Naive B cell (primary cell): Measurements from ENCODE around the gene SLC47A1. TPM values are rescaled to one million over a fixed set of nuclear protein-coding genes. Genes with fewer than 3 reads are reported as not detected.
"Not testable (repeated sequence)": the region's sequence is repeated elsewhere in the genome, so short reads cannot be mapped to it uniquely, and the experiment has no call there.

ENCODE experiments used
- ATAC-seq, 2 donors: fragments of 150-1000 bp; cut with Tn5 transposase; 2 replicates each; pipeline ENCODE4 v1.10.0; 2021; ENCODE audit warnings: low read depth in 2 of 2, mild to moderate bottlenecking in 2 of 2, moderate library complexity in 2 of 2
- DNase-seq: peaks from one replicate; pipeline ENCODE4 v3.0.0; 2022
- H3K27ac Mint-ChIP-seq, 6 donors: one replicate each; pipeline ENCODE4 v1.8.0; 2020 to 2022; ENCODE audit warnings: mild to moderate bottlenecking in 6 of 6, mixed read lengths in 6 of 6, moderate library complexity in 5 of 6, inconsistent platforms in 2 of 6
- H3K27me3 Mint-ChIP-seq, 3 donors: one replicate each; pipeline ENCODE4 v1.8.0; 2021 to 2022; ENCODE audit warnings: mixed read lengths in 3 of 3, mild to moderate bottlenecking in 1 of 3
- H3K36me3 Mint-ChIP-seq, 2 donors: one replicate each; pipeline ENCODE4 v1.8.0; 2020 to 2022; ENCODE audit warnings: mixed read lengths in 2 of 2, inconsistent platforms in 1 of 2, mild to moderate bottlenecking in 1 of 2
- H3K4me1 Mint-ChIP-seq, 3 donors: one replicate each; pipeline ENCODE4 v1.8.0; 2020 to 2022; ENCODE audit warnings: mixed read lengths in 3 of 3, inconsistent platforms in 1 of 3, mild to moderate bottlenecking in 1 of 3, moderate library complexity in 1 of 3
- H3K4me3 Mint-ChIP-seq, 8 donors: one replicate each; pipeline ENCODE4 v1.8.0; 2020 to 2022; ENCODE audit warnings: mild to moderate bottlenecking in 8 of 8, mixed read lengths in 8 of 8, moderate library complexity in 8 of 8, inconsistent platforms in 2 of 8
- H3K9me3 Mint-ChIP-seq, 7 donors: one replicate each; pipeline ENCODE4 v1.8.0; 2020 to 2022; ENCODE audit warnings: mixed read lengths in 7 of 7, mild to moderate bottlenecking in 5 of 7, inconsistent platforms in 2 of 7, moderate library complexity in 1 of 7
- polyA plus RNA-seq, 6 donors: library from polyadenylated mRNA; unstranded; fragments of 300-500 nt; fragmentation: Illumina TruSeq; gene quantifications; one replicate each; pipeline ENCODE4 v1.2.3, GENCODE V29; 2021; ENCODE audit warnings: low read depth in 6 of 6

SLC47A1 gene
- polyA plus RNA-seq, 6 donors from 2014 or later, result not detected

GRCh38 chr17:19507775-19508576 lies 25.7 kb upstream of the SLC47A1 start:
- peak overlapping the region; percentile 91 to 100 (median 99) for H3K27ac Mint-ChIP-seq
- DNase-seq (peak; percentile 82), ATAC-seq (peak; percentile 69 to 71)
- peaks cover 12 to 14% (median 12%) of the 10 kb centered on the region in 3 donors for H3K4me1 Mint-ChIP-seq
- H3K36me3 Mint-ChIP-seq, result peaks cover 0 to 8% of the 10 kb centered on the region in 2 donors
- H3K9me3 Mint-ChIP-seq, result peaks cover 0 to 4% (median 0%) of the 10 kb centered on the region in 7 donors
- H3K4me3 Mint-ChIP-seq, result peak overlapping the region; percentile 82 to 98 (median 94)
- peaks cover 0 to 11% (median 4%) of the 10 kb centered on the region in 3 donors for H3K27me3 Mint-ChIP-seq

GRCh38 chr17:19508577-19508867 lies 25.1 kb upstream of the SLC47A1 start:
- DNase-seq, result no peak
- peak overlapping the region; percentile 90 to 100 (median 97) for H3K27ac Mint-ChIP-seq
- H3K9me3 Mint-ChIP-seq, result peaks cover 0 to 4% (median 0%) of the 10 kb centered on the region in 7 donors
- H3K36me3 Mint-ChIP-seq, result peaks cover 0 to 8% of the 10 kb centered on the region in 2 donors
- peak overlapping the region; percentile 82 to 98 (median 94) for H3K4me3 Mint-ChIP-seq
- peak in 1 of 2 donors; percentile 23 for ATAC-seq
- H3K4me1 Mint-ChIP-seq, result peaks cover 12 to 14% (median 13%) of the 10 kb centered on the region in 3 donors
- H3K27me3 Mint-ChIP-seq, result peaks cover 0 to 11% (median 4%) of the 10 kb centered on the region in 3 donors

- peak overlapping the region in 3 of 6 donors; percentile 38 to 100 (median 44) for H3K27ac Mint-ChIP-seq
- H3K9me3 Mint-ChIP-seq, ATAC-seq, DNase-seq, H3K36me3 Mint-ChIP-seq: not testable (repeated sequence)
- H3K4me1 Mint-ChIP-seq, result peaks cover 14 to 22% (median 21%) of the 10 kb centered on the region in 3 donors
- peak overlapping the region in 2 of 8 donors; percentile 95 to 98 for H3K4me3 Mint-ChIP-seq
- H3K27me3 Mint-ChIP-seq, result peaks cover 0 to 11% (median 4%) of the 10 kb centered on the region in 3 donors
Measured at GRCh38 chr17:19509281-19509852, 24.3 kb upstream of the SLC47A1 start.

GRCh38 chr17:19510903-19511302 lies 22.8 kb upstream of the SLC47A1 start:
- Mint-ChIP-seq H3K27me3 (peaks cover 0 to 6% (median 4%) of the 10 kb centered on the region in 3 donors), H3K4me3 (peak overlapping the region in 1 of 8 donors; percentile 19), H3K9me3 (peaks cover 0 to 4% (median 0%) of the 10 kb centered on the region in 7 donors), H3K27ac (peak overlapping the region in 1 of 6 donors; percentile 89), H3K36me3 (peaks cover 0 to 8% of the 10 kb centered on the region in 2 donors), H3K4me1 (peaks cover 15 to 23% (median 23%) of the 10 kb centered on the region in 3 donors)
- ATAC-seq (no peak), DNase-seq (no peak)

- peak overlapping the region in 5 of 6 donors; percentile 4 to 96 (median 90) for H3K27ac Mint-ChIP-seq
- H3K27me3 Mint-ChIP-seq, result no peaks in the 10 kb centered on the region
- H3K36me3 Mint-ChIP-seq, result no peaks in the 10 kb centered on the region
- H3K4me1 Mint-ChIP-seq, result peaks cover 4 to 13% (median 10%) of the 10 kb centered on the region in 3 donors
- peak overlapping the region in 1 of 8 donors; percentile 44 for H3K4me3 Mint-ChIP-seq
- ATAC-seq (peak; percentile 83 to 84), DNase-seq (peak; percentile 67)
- H3K9me3 Mint-ChIP-seq, result no peaks in the 10 kb centered on the region
Measured at GRCh38 chr17:19513897-19514488, 19.7 kb upstream of the SLC47A1 start.

GRCh38 chr17:19517699-19518098 lies 16.0 kb upstream of the SLC47A1 start:
- no peaks in the 10 kb centered on the region for H3K9me3 Mint-ChIP-seq
- H3K27ac Mint-ChIP-seq, result no peak overlapping the region
- H3K4me1 Mint-ChIP-seq, result peaks cover 21 to 26% (median 26%) of the 10 kb centered on the region in 3 donors

GRCh38 chr17:19519388-19520291 lies 14.0 kb upstream of the SLC47A1 start:
- not testable (repeated sequence) for H3K9me3 Mint-ChIP-seq, H3K27me3 Mint-ChIP-seq, H3K36me3 Mint-ChIP-seq
- peak overlapping the region in 3 of 6 donors; percentile 21 to 86 (median 38) for H3K27ac Mint-ChIP-seq
- H3K4me1 Mint-ChIP-seq, result peaks cover 16 to 18% (median 17%) of the 10 kb centered on the region in 3 donors
- peak overlapping the region in 4 of 8 donors; percentile 7 to 35 (median 12) for H3K4me3 Mint-ChIP-seq
- DNase-seq (peak; percentile 35), ATAC-seq (peak; percentile 79 to 88)

More at GRCh38 chr17:19517699-19518098, 16.0 kb upstream of the SLC47A1 start:
- H3K36me3 Mint-ChIP-seq, result no peaks in the 10 kb centered on the region
- ATAC-seq, result no peak
- no peaks in the 10 kb centered on the region for H3K27me3 Mint-ChIP-seq
- no peak overlapping the region for H3K4me3 Mint-ChIP-seq
- DNase-seq, result no peak

- ATAC-seq (no peak), DNase-seq (no peak)
- peak overlapping the region in 2 of 6 donors; percentile 9 to 38 for H3K27ac Mint-ChIP-seq
- no peaks in the 10 kb centered on the region for H3K36me3 Mint-ChIP-seq
- H3K27me3 Mint-ChIP-seq, result peaks cover 0 to 8% (median 0%) of the 10 kb centered on the region in 3 donors
- H3K4me1 Mint-ChIP-seq, result peaks cover 16 to 18% (median 17%) of the 10 kb centered on the region in 3 donors
- H3K9me3 Mint-ChIP-seq, result no peaks in the 10 kb centered on the region
- H3K4me3 Mint-ChIP-seq, result peak overlapping the region in 2 of 8 donors; percentile 16 to 65
Measured at GRCh38 chr17:19520641-19521040, 13.0 kb upstream of the SLC47A1 start.

- H3K27me3 Mint-ChIP-seq, result peaks cover 4 to 21% (median 10%) of the 10 kb centered on the region in 3 donors
- DNase-seq, result no peak
- no peak overlapping the region for H3K4me3 Mint-ChIP-seq
- H3K27ac Mint-ChIP-seq, result no peak overlapping the region
- no peak for ATAC-seq
- H3K36me3 Mint-ChIP-seq, result no peaks in the 10 kb centered on the region
- H3K9me3 Mint-ChIP-seq, result no peaks in the 10 kb centered on the region
- H3K4me1 Mint-ChIP-seq, result peaks cover 16 to 18% (median 17%) of the 10 kb centered on the region in 3 donors
Measured at GRCh38 chr17:19523690-19524089, 10.0 kb upstream of the SLC47A1 start.

GRCh38 chr17:19526950-19527349 lies 6.7 kb upstream of the SLC47A1 start:
- Mint-ChIP-seq H3K27me3 (peaks cover 23 to 32% (median 27%) of the 10 kb centered on the region in 3 donors), H3K27ac (peak overlapping the region in 2 of 6 donors; percentile 39 to 64)
- not testable (repeated sequence) for H3K4me3 Mint-ChIP-seq, H3K9me3 Mint-ChIP-seq, H3K36me3 Mint-ChIP-seq, H3K4me1 Mint-ChIP-seq, ATAC-seq, DNase-seq

- Mint-ChIP-seq H3K9me3 (no peaks in the 10 kb centered on the region), H3K4me1 (peaks cover 0 to 21% (median 5%) of the 10 kb centered on the region in 3 donors), H3K4me3 (peak overlapping the region in 3 of 8 donors; percentile 20 to 54 (median 37)), H3K27ac (peak overlapping the region in 1 of 6 donors; percentile 63), H3K36me3 (no peaks in the 10 kb centered on the region), H3K27me3 (peaks cover 48 to 55% (median 51%) of the 10 kb centered on the region in 3 donors)
- DNase-seq, result no peak
- ATAC-seq, result no peak
Measured at GRCh38 chr17:19531780-19532501, 1.7 kb upstream of the SLC47A1 start.
